Epithelial cell of proximal tubule (primary cell): ENCODE measurements around the gene FEM1C. TPM values are rescaled to one million over a fixed set of nuclear protein-coding genes. Genes with fewer than 3 reads are reported as not detected.

Experiments
- DNase-seq: peaks from one replicate; pipeline ENCODE4 v3.0.0-alpha.2; 2011; ENCODE audit warnings: low read depth
- H3K4me3 ChIP-seq: 2 replicates; pipeline ENCODE4 v1.5.1; 2011; ENCODE audit warnings: low read depth, mild to moderate bottlenecking, low read length
- total RNA-seq: library from RNA; depleted of rRNA; stranded (reverse); fragments of >200 nt; gene quantifications from 2 replicates; pipeline ENCODE4 v1.2.3, GENCODE V29; 2015
- TF ChIP-seq, protein P1 (sequence below): conservative IDR thresholded peaks from 2 replicates; pipeline ENCODE4 v1.5.1; 2012; ENCODE audit warnings: low read depth, mild to moderate bottlenecking, low read length

Gene FEM1C
- total RNA-seq, 1 donor from 2014 or later = 14.4 TPM

DNA sequence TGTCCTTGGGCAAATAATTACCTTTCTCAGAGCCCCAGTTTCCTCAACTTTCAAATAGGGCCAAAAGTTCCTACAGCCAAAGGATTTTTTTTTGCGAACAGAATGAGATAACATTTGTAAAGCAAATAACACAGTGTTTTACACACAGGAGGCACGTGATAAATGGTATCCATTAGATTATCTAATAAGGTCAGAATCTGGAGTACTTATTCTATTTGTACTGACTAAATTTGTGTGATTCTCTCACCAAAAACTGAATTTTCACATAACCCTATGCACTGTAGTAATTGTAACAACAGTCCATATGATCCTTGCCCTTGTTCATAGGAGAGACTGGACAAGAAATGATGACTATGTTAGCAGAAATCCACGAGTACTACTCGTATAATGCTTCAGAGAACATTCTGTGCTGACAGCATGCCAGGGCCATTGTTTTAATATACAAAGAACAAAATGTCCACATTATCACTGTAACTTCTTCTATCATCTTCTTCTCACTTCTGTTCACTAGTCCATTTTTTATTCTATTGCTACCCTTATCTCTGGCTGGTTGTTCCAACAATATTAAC, 13.9 kb upstream of the FEM1C start:
- no peak overlapping the region for H3K4me3 ChIP-seq
- TF ChIP-seq, protein P1, sequence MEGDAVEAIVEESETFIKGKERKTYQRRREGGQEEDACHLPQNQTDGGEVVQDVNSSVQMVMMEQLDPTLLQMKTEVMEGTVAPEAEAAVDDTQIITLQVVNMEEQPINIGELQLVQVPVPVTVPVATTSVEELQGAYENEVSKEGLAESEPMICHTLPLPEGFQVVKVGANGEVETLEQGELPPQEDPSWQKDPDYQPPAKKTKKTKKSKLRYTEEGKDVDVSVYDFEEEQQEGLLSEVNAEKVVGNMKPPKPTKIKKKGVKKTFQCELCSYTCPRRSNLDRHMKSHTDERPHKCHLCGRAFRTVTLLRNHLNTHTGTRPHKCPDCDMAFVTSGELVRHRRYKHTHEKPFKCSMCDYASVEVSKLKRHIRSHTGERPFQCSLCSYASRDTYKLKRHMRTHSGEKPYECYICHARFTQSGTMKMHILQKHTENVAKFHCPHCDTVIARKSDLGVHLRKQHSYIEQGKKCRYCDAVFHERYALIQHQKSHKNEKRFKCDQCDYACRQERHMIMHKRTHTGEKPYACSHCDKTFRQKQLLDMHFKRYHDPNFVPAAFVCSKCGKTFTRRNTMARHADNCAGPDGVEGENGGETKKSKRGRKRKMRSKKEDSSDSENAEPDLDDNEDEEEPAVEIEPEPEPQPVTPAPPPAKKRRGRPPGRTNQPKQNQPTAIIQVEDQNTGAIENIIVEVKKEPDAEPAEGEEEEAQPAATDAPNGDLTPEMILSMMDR = no peak
- DNase-seq = no peak

DNA sequence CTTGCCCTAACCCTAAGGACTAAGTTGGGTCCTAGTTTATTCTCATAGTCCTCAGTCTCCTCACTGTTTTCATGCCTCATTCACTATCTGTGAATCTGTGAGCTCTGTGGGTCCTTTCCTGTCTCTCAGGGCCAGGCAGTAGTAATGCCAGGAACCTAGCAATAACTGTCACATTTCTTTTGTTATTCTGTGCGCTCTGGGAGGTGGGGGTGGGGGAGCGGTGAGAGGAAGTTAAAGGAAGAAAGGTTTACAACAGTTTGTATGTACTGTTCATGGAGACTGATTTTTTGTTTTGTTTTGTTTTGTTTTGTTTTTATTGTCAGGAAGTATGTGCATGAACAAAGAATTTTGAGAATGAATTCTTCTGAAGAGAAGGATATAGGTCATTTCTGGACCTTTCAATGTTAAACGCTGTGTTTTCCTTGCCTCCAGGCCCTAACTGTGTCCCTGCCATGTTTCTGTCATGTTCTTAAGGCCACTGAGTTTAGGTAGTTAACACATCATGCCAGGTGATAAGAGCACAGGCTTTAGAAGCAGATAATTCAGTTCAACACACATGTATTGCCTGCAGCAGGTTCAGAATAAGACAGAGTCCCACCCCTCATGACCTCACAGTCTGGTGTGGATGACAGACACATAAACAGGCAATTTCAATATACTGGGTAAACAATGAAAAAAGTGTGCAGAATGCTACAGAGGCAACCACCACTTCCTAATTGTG, 13.3 kb upstream of the FEM1C start:
- H3K4me3 ChIP-seq = no peak overlapping the region
- DNase-seq = no peak
- TF ChIP-seq, protein P1 = no peak

DNA sequence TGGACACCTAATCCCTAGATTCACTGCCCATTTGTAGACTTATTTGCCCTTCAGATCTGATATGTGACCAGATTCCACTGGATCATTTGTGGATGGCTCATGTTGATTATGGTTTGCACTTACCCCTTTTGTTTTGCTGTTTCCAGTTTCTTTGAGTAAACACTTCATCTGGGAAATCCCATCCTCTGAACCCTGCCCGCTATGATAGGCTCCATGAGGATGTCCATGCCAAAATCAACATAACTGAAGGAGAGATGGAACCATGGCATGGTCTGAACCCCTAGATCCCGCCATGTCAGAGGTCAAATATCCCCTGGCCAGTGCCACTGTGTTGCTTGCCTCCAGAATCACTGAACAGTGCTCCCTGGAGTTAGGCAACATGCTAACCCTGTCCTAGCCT, 11.7 kb upstream of the FEM1C start:
- DNase-seq = no peak
- TF ChIP-seq, protein P1 = no peak
- H3K4me3 ChIP-seq = no peak overlapping the region

DNA sequence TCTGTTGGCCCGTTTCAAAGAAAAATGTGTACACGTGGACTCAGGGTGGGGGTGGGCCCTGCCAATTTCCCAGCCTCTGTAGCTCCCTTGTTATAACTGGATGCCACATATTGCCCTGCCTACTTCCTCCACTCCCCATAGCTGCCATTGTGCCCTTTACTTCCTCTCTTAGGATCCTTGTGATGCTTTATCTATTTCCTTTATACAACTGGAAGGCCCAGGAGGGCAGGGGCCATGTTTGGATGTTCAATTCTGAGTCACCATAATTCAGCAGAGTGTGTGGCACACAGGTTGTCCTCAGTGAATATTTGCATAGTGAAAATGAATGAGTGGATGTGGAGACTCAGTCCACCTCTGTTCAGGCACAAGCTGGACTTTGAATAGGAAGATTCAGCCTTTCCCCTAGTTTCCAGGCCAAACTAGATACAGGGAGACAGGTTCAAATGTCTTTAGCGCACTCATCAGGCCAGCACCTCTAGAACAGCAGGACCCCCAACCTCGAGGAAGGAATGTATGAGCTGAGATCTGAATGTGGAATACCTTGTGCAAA, 10.6 kb upstream of the FEM1C start:
- TF ChIP-seq, protein P1 = no peak
- no peak overlapping the region for H3K4me3 ChIP-seq
- no peak for DNase-seq

DNA sequence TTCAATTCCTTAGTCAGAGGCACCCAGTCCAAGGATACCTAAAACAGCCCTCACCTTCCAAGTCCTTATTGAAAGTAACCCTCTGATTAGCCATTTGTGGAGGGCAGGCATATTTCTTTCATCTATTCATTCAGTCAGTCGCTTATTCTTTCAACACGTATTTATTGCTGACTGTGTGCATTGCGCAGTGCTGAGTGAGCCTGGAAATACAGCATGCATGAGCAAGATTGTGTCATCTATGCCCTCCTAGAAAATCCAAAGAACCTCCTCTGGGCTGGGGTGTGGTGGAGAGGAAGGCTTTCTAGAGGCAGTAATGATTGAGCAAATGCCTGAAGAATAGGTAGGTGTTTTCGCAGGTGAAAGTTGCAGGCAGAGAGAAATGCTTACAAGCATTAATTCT, 8.5 kb upstream of the FEM1C start:
- H3K4me3 ChIP-seq = no peak overlapping the region
- TF ChIP-seq, protein P1 = no peak
- no peak for DNase-seq

DNA sequence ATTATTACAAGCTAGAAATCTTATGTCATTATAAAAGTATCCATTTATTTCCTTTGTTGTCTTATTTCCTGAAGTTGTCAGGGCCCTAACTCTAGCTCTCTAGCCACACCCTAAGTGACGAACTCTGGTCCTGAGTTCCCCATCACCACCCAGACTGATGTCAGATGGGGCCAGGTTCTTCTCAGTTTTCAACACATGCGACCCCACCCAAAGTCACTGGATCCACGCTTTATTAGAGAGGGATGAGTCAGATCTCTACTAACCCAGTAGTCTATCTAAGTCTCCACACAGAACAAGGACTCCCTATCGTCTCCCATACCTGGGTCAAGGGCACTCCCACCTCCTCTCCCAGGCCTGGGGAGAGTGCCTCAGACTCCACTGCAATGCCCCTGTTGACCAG, 6.8 kb upstream of the FEM1C start:
- DNase-seq = no peak
- TF ChIP-seq, protein P1 = no peak
- H3K4me3 ChIP-seq = no peak overlapping the region
